HG03175 (cell line): ENCODE results near the gene URGCP.

ENCODE experiments used
- ATAC-seq: cut with Tn5 transposase; IDR thresholded peaks from one replicate; pipeline ENCODE4 v1.9.1; 2021; ENCODE audit warnings: mild to moderate bottlenecking, moderate library complexity; ENCODE audit not compliant: unreplicated experiment

URGCP gene

GRCh38 chr7:43876976-43877745 lies 29.2 kb downstream of the URGCP start:
- ATAC-seq, result no peak

- ATAC-seq, result no peak
Observed at GRCh38 chr7:43876241-43876640, 30.2 kb downstream of the URGCP start.

DNA sequence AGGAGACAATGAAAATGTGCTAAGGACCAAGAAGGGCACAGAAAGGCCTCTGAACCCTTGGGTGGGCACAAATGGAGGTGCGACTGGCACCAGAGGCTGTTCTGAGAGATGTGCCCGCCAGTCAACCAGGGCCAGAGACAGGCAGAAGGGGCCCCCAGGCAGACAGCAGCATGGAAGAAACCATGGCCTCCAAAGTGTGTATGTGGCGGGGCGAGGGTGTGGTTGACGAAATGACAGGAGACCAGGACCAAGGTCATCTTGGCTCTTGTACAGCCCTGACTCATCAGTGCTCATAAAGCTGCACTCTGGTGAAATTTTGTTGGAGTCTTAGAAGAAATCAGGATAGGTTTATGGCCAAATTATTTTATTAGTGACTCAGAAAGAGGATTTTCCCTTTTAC lies 33.1 kb downstream of the URGCP start:
- no peak for ATAC-seq

- no peak for ATAC-seq
Observed at GRCh38 chr7:43872406-43873110, 33.8 kb downstream of the URGCP start.

DNA sequence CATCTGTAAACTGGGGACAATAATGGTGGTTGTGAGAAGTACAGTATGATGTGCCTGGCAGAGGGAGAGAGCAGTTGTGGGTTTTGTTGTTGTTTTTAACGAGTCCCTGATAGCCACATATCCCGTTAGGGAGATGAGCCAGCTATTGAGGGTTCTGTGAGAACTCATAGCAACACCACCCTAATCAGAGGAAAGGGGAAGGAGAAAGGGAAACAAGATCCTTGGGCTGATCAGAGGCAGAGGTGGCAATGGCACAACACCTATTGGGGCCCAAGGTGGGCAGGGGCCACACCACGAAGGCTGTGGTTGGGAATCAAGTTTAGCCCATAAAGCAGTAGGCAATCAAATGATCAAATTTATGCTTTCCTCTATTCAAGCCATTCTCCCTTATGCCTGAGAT lies 35.3 kb downstream of the URGCP start:
- no peak for ATAC-seq

DNA sequence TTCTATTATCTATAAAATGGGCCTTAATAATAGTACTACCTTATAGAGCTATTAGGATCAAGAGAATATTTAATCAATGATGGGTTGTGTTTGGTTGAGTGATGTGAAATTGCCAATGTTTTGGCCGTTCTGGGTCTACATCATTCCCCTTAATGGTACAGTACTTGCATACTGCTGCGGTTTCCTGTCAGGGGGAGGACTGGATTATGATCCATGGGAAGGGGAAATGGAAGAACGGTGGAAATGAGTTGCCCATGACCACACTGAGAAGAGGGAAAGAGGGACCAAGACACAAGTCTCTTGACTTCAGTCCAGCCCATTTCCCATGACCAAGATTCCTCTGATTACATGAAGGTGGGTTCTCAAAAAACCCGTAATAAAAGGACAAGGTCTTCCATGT lies 36.1 kb downstream of the URGCP start:
- no peak for ATAC-seq

DNA sequence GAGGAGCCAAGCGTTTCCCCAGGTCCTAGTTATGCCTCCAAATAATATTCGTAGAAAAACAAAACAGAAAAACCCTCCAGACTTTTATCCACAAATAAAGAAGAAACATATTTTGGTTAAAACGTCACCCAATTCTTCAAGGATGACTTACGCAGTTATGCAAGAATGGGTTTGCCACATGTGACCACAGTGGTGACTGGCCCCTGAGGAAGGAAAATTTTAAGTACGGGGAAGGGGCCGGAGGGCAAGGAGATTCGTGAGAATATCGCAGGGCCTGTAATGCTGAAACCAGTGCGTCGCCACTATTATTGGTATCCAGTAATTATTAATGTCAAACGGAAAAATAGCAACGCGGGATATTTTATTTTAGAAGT lies 36.5 kb downstream of the URGCP start:
- ATAC-seq, result peak; percentile 17

DNA sequence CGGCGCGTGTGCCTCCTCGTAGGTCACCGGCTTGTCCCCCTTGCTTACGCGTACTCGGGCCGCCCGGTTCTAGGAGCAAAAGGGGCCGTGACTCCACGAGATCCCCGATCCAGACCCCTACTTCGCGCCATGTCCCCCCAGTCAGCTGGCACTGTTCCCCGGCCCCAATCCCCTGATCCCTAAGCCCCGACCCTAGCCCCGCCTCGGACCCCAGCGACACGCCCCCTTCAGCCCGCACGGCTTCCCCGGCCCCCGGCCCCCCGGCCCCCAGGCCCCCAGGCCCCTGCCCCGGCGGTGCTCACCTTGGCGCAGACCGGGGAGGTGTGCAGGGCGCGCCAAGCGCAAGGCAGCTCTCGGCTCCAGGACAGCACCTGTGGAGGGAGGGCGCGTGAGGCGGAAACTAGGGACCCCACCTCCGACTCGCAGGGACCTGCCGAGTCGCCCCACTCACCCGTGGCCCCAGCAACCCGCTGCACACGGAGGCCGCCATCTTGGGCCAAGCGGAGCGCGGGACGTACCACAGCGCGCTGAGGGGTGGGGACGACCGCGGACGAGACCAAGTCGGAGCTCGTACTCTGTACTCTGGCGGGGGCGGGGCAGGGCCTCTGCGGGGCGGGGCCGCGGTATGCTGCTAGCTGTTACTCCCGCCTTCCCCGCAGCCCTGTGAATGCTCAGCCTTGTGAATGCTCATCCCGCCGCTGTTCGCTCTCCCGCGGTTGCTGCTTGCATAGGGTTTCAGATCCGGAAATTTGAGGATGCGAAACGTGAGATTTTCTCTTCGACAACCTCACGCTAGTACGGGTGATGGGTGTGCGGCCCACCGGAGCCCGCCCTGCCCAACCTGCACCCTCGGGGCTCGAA lies 37.2 kb downstream of the URGCP start, which contains the start of gene MRPS24:
TSS of gene MRPS24 (minus strand) at position 512 of the 861 bp plus-strand sequence. CDS start at position 490, 22 bp downstream.
- peak; percentile 94 for ATAC-seq

DNA sequence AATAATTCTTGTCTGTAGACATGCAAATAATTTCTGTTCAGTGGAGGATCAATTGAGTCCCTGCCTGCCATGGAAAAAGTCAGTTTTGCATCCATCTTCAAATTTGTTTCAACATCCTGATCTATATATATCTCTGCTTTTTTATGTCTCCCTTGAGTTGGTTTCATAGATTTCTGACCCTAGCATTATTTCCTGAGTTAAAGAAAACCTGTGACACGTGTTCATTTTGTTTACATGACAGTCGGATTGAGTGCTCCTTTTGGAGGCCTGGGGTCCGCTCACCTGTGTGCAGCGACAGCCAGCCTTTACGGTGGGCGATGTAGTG lies 37.8 kb downstream of the URGCP start:
- no peak for ATAC-seq

- no peak for ATAC-seq
Observed at GRCh38 chr7:43868181-43868580, 38.2 kb downstream of the URGCP start.

DNA sequence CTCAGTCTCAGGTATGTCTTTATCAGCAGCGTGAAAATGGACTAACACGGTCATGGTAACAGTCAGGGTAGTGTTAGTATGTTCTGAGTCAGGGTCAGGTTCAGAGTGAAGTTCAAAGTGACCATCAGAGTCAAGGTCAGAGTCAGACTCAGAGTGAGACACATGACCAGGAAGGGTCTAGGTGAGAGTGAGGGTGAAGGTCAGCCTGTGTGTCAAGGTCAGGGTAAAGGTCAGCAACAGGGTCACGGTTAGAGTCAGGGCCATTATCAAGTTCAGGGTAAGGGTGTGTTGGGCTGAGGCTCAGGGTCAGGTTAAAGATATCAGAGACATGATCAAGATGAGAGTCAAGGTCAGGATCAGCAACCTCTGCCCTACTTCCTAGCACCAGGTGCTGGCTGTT lies 41.1 kb downstream of the URGCP start:
- no peak for ATAC-seq

DNA sequence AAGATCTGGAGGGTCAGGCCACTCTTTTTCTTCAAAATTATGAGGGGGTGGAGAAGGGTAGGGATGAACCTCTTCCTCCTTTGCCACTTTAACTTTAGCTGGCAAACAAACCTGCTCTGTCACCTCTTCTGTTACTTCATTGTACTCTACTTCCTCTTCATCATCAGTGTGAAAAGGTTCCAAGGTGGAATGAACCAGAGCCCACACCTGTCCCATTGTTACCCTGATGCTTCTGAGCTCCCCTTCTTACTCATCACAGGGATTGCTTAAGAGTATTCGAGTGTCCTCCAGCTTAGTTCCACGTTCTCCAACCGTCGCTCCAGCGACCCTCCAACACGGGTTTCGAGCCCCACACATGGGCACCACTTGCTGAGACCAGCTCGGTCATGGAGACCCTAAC lies 42.3 kb downstream of the URGCP start:
- no peak for ATAC-seq

- no peak for ATAC-seq
Observed at GRCh38 chr7:43856996-43857395, 49.4 kb downstream of the URGCP start.

- ATAC-seq, result no peak
Observed at GRCh38 chr7:43856316-43856715, 50.1 kb downstream of the URGCP start.

GRCh38 chr7:43855176-43855575 lies 51.2 kb downstream of the URGCP start:
- no peak for ATAC-seq

DNA sequence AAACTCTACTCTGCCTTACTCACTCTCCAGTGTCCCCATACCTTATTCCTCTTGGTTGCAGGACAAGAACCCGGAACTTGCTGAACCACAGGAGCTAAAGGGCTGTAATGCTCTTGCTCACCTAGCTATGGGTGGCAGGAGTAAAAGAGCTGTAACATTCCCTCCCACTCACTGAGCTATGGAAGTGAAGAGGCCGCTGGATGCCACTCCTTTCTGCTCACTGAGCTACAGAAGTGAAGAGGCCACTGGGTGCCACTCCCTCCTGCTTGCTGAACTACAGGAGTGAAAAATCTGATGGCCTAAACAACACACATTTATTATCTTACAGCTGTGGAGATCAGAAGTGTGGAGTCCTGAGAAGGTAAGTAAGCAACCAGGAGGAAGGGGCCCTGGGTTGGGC lies 54.6 kb downstream of the URGCP start:
- ATAC-seq, result no peak

GRCh38 chr7:43850348-43851116 lies 55.9 kb downstream of the URGCP start:
- peak; percentile 63 for ATAC-seq

- no peak for ATAC-seq
Observed at GRCh38 chr7:43849047-43849446, 57.3 kb downstream of the URGCP start.

- ATAC-seq, result no peak
Observed at GRCh38 chr7:43847496-43847895, 58.9 kb downstream of the URGCP start.

DNA sequence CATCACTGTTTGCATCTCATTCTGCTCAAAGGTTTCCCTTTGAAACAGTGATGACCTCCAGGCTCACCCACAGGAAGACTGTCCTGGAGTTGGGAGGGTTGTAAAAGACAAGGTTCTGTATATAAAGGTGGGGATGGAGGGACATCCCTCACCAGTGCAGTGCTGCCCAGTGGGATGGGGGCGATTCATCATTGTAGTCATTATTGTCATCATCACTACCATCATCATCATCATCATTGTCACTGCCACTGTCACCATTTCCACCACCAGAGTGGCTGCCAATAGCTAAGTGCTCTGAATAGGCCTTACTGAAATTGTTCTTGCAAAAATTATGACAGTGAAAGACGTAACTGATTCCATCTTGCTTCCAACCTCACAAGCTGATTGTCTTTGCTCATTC lies 61.7 kb downstream of the URGCP start:
- no peak for ATAC-seq

- ATAC-seq, result no peak
Observed at GRCh38 chr7:43844257-43844656, 62.1 kb downstream of the URGCP start.
